Stomach (tissue), 9 donors: ENCODE results near the gene ALB. TPM values are rescaled to one million over a fixed set of nuclear protein-coding genes. Genes with fewer than 3 reads are reported as not detected.

Experiments used
- DNase-seq, 2 donors: peaks; one replicate each; pipeline versions ENCODE4 v3.0.0 to v3.0.0-alpha.2; 2013 to 2019
- H3K27ac ChIP-seq, 5 donors: fragments of 200-600 bp in 4 of 5; sonication (generic) in 4 of 5; one replicate each; pipeline ENCODE4 v1.5.1; 2013 to 2019; ENCODE audit warnings: mild to moderate bottlenecking in 1 of 5, moderate library complexity in 1 of 5
- H3K27me3 ChIP-seq, 3 donors: fragments of 200-600 bp; sonication (generic); one replicate each; pipeline ENCODE4 v1.5.1; 2017 to 2019; ENCODE audit warnings: mixed run types in 1 of 3
- H3K36me3 ChIP-seq, 4 donors: fragments of 200-600 bp; sonication (generic); 1 replicate in 3 of 4; 2 replicates in 1 of 4; pipeline ENCODE4 v1.5.1; 2016 to 2019
- H3K4me1 ChIP-seq, 4 donors: fragments of 200-600 bp; sonication (generic); one replicate each; pipeline ENCODE4 v1.5.1; 2016 to 2019
- H3K4me3 ChIP-seq, 4 donors: fragments of 200-600 bp; sonication (generic) in 3 of 4; one replicate each; pipeline ENCODE4 v1.5.1; 2016 to 2019; ENCODE audit warnings: mild to moderate bottlenecking in 1 of 4
- H3K9me3 ChIP-seq, 4 donors: fragments of 200-600 bp; sonication (generic); one replicate each; pipeline ENCODE4 v1.5.1; 2016 to 2019
- EP300 ChIP-seq: sonication (generic); formaldehyde crosslinking; IDR thresholded peaks from one replicate; pipeline ENCODE4 v1.6.1; 2017; ENCODE audit warnings: antibody characterized with exemption
- POLR2A ChIP-seq, 4 donors: fragments of 450-650 bp; IDR thresholded peaks; one replicate each; pipeline ENCODE4 v1.6.1; 2016; ENCODE audit warnings: antibody characterized with exemption in 4 of 4, control low read depth in 2 of 4, mild to moderate bottlenecking in 1 of 4, moderate library complexity in 1 of 4
- POLR2AphosphoS5 ChIP-seq, 3 donors: sonication (generic); formaldehyde crosslinking; IDR thresholded peaks; one replicate each; pipeline ENCODE4 v1.6.1; 2016; ENCODE audit warnings: antibody characterized with exemption in 3 of 3
- WGBS, 5 donors: extraction: QIAGEN DNeasy Blood & Tissue Kit in 3 of 5; methylation state at CpG; one replicate each; pipeline versions ENCODE4 v1.1.5 to v1.1.7; 2013 to 2018; 5-methylcytosine and 5-hydroxymethylcytosine counted together
- intact Hi-C: fragments of 100-400 bp; cut with DNase I; formaldehyde crosslinking; loops from one replicate; pipeline ENCODE4 v1.15.1; 2023; ENCODE audit warnings: low total_unique reads
- polyA plus RNA-seq, 3 donors: library from polyadenylated mRNA; stranded (reverse); fragments of 200-250 nt; gene quantifications; one replicate each; pipeline ENCODE4 v1.2.3, GENCODE V29; 2013
- total RNA-seq, 5 donors: library from RNA; depleted of rRNA; stranded (reverse); fragments of >200 nt; gene quantifications; one replicate each; pipeline versions ENCODE4 v1.1.0 to v1.2.3, GENCODE V29; 2014 to 2016
- TF ChIP-seq, protein P1 (sequence below), 7 experiments: fragments of 450-650 bp in 4 of 7; fragments of 200-600 bp in 3 of 7; sonication (generic) in 3 of 7; IDR thresholded peaks; one replicate each; pipeline ENCODE4 v1.5.1; 2016 to 2019; ENCODE audit warnings: antibody characterized with exemption in 7 of 7, control low read depth in 2 of 7, mild to moderate bottlenecking in 1 of 7
- donor health status: healthy with polysubstance abuse.
- donor health status: Bipolar disorder and iron deficiency.
- donor health status: healthy.

ALB gene
- total and polyA plus RNA-seq, 8 donors = 0.48 to 101 (median 3.0) TPM; not detected in 4

DNA sequence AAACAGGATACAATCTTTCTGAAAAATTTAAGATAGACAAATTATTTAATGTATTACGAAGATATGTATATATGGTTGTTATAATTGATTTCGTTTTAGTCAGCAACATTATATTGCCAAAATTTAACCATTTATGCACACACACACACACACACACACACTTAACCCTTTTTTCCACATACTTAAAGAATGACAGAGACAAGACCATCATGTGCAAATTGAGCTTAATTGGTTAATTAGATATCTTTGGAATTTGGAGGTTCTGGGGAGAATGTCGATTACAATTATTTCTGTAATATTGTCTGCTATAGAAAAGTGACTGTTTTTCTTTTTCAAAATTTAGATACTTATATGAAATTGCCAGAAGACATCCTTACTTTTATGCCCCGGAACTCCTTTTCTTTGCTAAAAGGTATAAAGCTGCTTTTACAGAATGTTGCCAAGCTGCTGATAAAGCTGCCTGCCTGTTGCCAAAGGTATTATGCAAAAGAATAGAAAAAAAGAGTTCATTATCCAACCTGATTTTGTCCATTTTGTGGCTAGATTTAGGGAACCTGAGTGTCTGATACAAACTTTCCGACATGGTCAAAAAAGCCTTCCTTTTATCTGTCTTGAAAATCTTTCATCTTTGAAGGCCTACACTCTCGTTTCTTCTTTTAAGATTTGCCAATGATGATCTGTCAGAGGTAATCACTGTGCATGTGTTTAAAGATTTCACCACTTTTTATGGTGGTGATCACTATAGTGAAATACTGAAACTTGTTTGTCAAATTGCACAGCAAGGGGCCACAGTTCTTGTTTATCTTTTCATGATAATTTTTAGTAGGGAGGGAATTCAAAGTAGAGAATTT is 5.2 kb downstream of the ALB start:
- 52 to 76% (median 58%) methylated on average over 6 of the region's 6 CpGs for WGBS, 5 donors
- intact Hi-C loops = no loop called here
- DNase-seq = no peak

DNA sequence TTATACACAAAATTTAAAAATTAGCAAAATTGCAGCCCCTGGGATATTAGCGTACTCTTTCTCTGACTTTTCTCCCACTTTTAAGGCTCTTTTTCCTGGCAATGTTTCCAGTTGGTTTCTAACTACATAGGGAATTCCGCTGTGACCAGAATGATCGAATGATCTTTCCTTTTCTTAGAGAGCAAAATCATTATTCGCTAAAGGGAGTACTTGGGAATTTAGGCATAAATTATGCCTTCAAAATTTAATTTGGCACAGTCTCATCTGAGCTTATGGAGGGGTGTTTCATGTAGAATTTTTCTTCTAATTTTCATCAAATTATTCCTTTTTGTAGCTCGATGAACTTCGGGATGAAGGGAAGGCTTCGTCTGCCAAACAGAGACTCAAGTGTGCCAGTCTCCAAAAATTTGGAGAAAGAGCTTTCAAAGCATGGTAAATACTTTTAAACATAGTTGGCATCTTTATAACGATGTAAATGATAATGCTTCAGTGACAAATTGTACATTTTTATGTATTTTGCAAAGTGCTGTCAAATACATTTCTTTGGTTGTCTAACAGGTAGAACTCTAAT is 6.0 kb downstream of the ALB start:
- H3K36me3 ChIP-seq = no peaks in the 10 kb centered on the region
- H3K4me1 ChIP-seq = no peaks in the 10 kb centered on the region
- no peaks in the 10 kb centered on the region for H3K9me3 ChIP-seq
- intact Hi-C loops = no loop called here
- no peak for DNase-seq
- H3K4me3 ChIP-seq = no peak overlapping the region
- H3K27me3 ChIP-seq = no peaks in the 10 kb centered on the region
- TF ChIP-seq EP300 (no peak), POLR2AphosphoS5 (IDR thresholded peaks at IDR 0.05) (no peak), POLR2A (IDR thresholded peaks at IDR 0.05) (no peak)
- TF ChIP-seq, protein P1, sequence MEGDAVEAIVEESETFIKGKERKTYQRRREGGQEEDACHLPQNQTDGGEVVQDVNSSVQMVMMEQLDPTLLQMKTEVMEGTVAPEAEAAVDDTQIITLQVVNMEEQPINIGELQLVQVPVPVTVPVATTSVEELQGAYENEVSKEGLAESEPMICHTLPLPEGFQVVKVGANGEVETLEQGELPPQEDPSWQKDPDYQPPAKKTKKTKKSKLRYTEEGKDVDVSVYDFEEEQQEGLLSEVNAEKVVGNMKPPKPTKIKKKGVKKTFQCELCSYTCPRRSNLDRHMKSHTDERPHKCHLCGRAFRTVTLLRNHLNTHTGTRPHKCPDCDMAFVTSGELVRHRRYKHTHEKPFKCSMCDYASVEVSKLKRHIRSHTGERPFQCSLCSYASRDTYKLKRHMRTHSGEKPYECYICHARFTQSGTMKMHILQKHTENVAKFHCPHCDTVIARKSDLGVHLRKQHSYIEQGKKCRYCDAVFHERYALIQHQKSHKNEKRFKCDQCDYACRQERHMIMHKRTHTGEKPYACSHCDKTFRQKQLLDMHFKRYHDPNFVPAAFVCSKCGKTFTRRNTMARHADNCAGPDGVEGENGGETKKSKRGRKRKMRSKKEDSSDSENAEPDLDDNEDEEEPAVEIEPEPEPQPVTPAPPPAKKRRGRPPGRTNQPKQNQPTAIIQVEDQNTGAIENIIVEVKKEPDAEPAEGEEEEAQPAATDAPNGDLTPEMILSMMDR (IDR thresholded peaks at IDR 0.05) = no peak
- WGBS, 5 donors = 84 to 92% (median 91%) methylated on average over 8 of the region's 8 CpGs
- H3K27ac ChIP-seq = no peak overlapping the region

More for the DNA sequence above, 5.2 kb downstream of the ALB start:
- Histone ChIP-seq H3K4me1 (no peaks in the 10 kb centered on the region), H3K4me3 (no peak overlapping the region), H3K27me3 (no peaks in the 10 kb centered on the region), H3K36me3 (no peaks in the 10 kb centered on the region), H3K27ac (no peak overlapping the region), H3K9me3 (no peaks in the 10 kb centered on the region)
- TF ChIP-seq, protein P1 (IDR thresholded peaks at IDR 0.05) = no peak
- TF ChIP-seq POLR2A (IDR thresholded peaks at IDR 0.05) (no peak), EP300 (no peak), POLR2AphosphoS5 (IDR thresholded peaks at IDR 0.05) (no peak)

DNA sequence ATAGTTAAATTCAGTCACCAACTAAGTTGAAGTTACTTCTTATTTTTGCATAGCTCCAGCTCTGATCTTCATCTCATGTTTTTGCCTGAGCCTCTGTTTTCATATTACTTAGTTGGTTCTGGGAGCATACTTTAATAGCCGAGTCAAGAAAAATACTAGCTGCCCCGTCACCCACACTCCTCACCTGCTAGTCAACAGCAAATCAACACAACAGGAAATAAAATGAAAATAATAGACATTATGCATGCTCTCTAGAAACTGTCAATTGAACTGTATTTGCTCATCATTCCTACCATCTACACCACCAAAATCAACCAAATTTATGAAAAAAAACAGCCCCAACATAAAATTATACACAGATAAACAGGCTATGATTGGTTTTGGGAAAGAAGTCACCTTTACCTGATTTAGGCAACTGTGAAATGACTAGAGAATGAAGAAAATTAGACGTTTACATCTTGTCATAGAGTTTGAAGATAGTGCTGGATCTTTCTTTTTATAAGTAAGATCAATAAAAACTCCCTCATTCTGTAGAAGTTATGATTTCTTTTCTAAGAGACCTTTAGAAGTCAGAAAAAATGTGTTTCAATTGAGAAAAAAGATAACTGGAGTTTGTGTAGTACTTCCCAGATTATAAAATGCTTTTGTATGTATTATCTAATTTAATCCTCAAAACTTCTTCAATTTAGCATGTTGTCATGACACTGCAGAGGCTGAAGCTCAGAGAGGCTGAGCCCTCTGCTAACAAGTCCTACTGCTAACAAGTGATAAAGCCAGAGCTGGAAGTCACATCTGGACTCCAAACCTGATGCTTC is 7.0 kb downstream of the ALB start:
- no peak for DNase-seq
- no peak overlapping the region for H3K4me3 ChIP-seq
- H3K27ac ChIP-seq = no peak overlapping the region
- intact Hi-C loops = no loop called here
- H3K9me3 ChIP-seq = no peaks in the 10 kb centered on the region
- TF ChIP-seq POLR2A (IDR thresholded peaks at IDR 0.05) (no peak), EP300 (no peak), POLR2AphosphoS5 (IDR thresholded peaks at IDR 0.05) (no peak)
- TF ChIP-seq, protein P1 (IDR thresholded peaks at IDR 0.05) = no peak
- 79 to 89% (median 85%) methylated on average over 3 of the region's 3 CpGs for WGBS, 5 donors
- no peaks in the 10 kb centered on the region for H3K27me3 ChIP-seq
- H3K36me3 ChIP-seq = no peaks in the 10 kb centered on the region
- H3K4me1 ChIP-seq = no peaks in the 10 kb centered on the region

DNA sequence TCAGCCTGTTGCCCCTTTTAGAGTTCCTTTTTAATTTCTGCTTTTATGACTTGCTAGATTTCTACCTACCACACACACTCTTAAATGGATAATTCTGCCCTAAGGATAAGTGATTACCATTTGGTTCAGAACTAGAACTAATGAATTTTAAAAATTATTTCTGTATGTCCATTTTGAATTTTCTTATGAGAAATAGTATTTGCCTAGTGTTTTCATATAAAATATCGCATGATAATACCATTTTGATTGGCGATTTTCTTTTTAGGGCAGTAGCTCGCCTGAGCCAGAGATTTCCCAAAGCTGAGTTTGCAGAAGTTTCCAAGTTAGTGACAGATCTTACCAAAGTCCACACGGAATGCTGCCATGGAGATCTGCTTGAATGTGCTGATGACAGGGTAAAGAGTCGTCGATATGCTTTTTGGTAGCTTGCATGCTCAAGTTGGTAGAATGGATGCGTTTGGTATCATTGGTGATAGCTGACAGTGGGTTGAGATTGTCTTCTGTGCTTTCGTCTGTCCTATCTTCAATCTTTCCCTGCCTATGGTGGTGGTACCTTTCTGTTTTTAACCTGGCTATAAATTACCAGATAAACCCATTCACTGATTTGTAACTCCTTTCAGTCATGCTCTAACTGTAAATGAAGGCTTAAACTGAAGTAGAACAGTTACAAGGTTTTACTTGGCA is 7.8 kb downstream of the ALB start:
- intact Hi-C loops = no loop called here
- Histone ChIP-seq H3K9me3 (no peaks in the 10 kb centered on the region), H3K36me3 (no peaks in the 10 kb centered on the region), H3K27me3 (no peaks in the 10 kb centered on the region), H3K4me1 (no peaks in the 10 kb centered on the region), H3K27ac (no peak overlapping the region), H3K4me3 (no peak overlapping the region)
- TF ChIP-seq, protein P1 (IDR thresholded peaks at IDR 0.05) = no peak
- no peak for TF ChIP-seq EP300
- TF ChIP-seq POLR2AphosphoS5 (IDR thresholded peaks at IDR 0.05) = no peak
- no peak for TF ChIP-seq POLR2A (IDR thresholded peaks at IDR 0.05)
- no peak for DNase-seq
- 88 to 96% (median 94%) methylated on average over 8 of the region's 8 CpGs for WGBS, 5 donors
